Panc1 (cell line): ENCODE results near the gene TENM3. TPM values are rescaled to one million over a fixed set of nuclear protein-coding genes. Genes with fewer than 3 reads are reported as not detected.

Experiments used
- ATAC-seq: fragments of 200-7000 bp; cut with Tn5 transposase; 2 replicates; pipeline ENCODE4 v1.9.1; 2020; ENCODE audit warnings: mild to moderate bottlenecking, moderate library complexity
- BruUV-seq: library from RNA; stranded (reverse); fragments of 400-500 nt; replicated peaks from 2 replicates; lab custom pipeline; 2021; lab: Mats Ljungman, UMichigan
- CTCF ChIA-PET: fragments of 300-600 bp; sonication (Branson Sonifier 250); formaldehyde crosslinking; loops from one replicate; lab custom pipeline; 2022; ENCODE audit warnings: antibody characterized with exemption; lab: Charles Lee
- POLR2A ChIA-PET: fragments of 300-600 bp; sonication (Branson Sonifier 250); formaldehyde crosslinking; loops from one replicate; lab custom pipeline; 2022; ENCODE audit warnings: antibody characterized with exemption; lab: Charles Lee
- DNase-seq: peaks from one replicate; pipeline ENCODE4 v3.0.0-alpha.2; 2010; ENCODE audit warnings: low read depth, low spot score
- H3K27ac ChIP-seq: 2 replicates; pipeline ENCODE4 v1.5.1; 2011; ENCODE audit warnings: mild to moderate bottlenecking, low read length, inconsistent platforms
- H3K27me3 ChIP-seq: fragments of 200-500 bp; sonication (Bioruptor generic); 2 replicates; pipeline ENCODE4 v1.6.0; 2014; ENCODE audit warnings: low read length, inconsistent platforms; ENCODE audit not compliant: control insufficient read depth, insufficient read depth
- H3K36me3 ChIP-seq: fragments of 200-500 bp; sonication (Bioruptor generic); 2 replicates; pipeline ENCODE4 v1.5.1; 2014; ENCODE audit warnings: inconsistent platforms, mild to moderate bottlenecking, low read length, moderate library complexity; ENCODE audit not compliant: control insufficient read depth, insufficient read depth
- H3K4me1 ChIP-seq: 2 replicates; pipeline ENCODE4 v1.5.1; 2011; ENCODE audit warnings: inconsistent platforms, mild to moderate bottlenecking, low read length, moderate library complexity; ENCODE audit not compliant: control insufficient read depth, insufficient read depth
- H3K4me3 ChIP-seq, 2 experiments: 2 replicates each; pipeline ENCODE4 v1.5.1; 2011 to 2012; ENCODE audit warnings: low read depth in 2 of 2, low read length in 2 of 2, mild to moderate bottlenecking in 2 of 2, inconsistent platforms in 1 of 2, moderate library complexity in 1 of 2
- H3K9me3 ChIP-seq: fragments of 200-500 bp; sonication (Bioruptor generic); 2 replicates; pipeline ENCODE4 v1.5.1; 2014; ENCODE audit warnings: low read depth, mild to moderate bottlenecking, inconsistent platforms, low read length, moderate library complexity; ENCODE audit not compliant: control insufficient read depth, insufficient read depth
- POLR2AphosphoS5 ChIP-seq: IDR thresholded peaks from 2 replicates; pipeline ENCODE4 v1.6.1; 2012; ENCODE audit warnings: mild to moderate bottlenecking, low read depth, low read length, moderate library complexity
- REST ChIP-seq, 2 experiments: IDR thresholded peaks; 2 replicates each; pipeline ENCODE4 v1.6.1; 2011 to 2012; ENCODE audit warnings: low read depth in 2 of 2, control low read depth in 1 of 2, low read length in 1 of 2, mild to moderate bottlenecking in 1 of 2, moderate library complexity in 1 of 2; ENCODE audit not compliant: insufficient read depth in 1 of 2
- SIN3A ChIP-seq: IDR thresholded peaks from 2 replicates; pipeline ENCODE4 v1.6.1; 2012; ENCODE audit warnings: low read depth, mild to moderate bottlenecking, low read length, moderate library complexity, borderline replicate concordance; ENCODE audit not compliant: insufficient read depth
- TCF7L2 ChIP-seq: IDR thresholded peaks from 2 replicates; pipeline ENCODE4 v1.6.1; 2011; ENCODE audit warnings: mild to moderate bottlenecking, low read depth, low read length, inconsistent platforms
- in situ Hi-C: cut with HindIII; loops from 2 replicates; pipeline ENCODE4 v1.10.0; 2016; ENCODE audit warnings: low sequenced_read_pairs, low pct_unique_long_range_greater_than_20kb
- intact Hi-C: fragments of 100-400 bp; cut with micrococcal nuclease; formaldehyde crosslinking; loops from one replicate; pipeline ENCODE4 v1.10.0; 2022; ENCODE audit not compliant: unreplicated experiment
- total RNA-seq: library from RNA; stranded (reverse); gene quantifications from one replicate; pipeline ENCODE4 v1.2.1, GENCODE V29; 2021; ENCODE audit not compliant: unreplicated experiment
- TF ChIP-seq, protein P1 (sequence below): fragments of 450-650 bp; IDR thresholded peaks from 2 replicates; pipeline ENCODE4 v1.5.1; 2017; ENCODE audit warnings: mild to moderate bottlenecking

TENM3 gene
- total RNA-seq, 1 experiment from 2014 or later: 0.95 TPM

DNA sequence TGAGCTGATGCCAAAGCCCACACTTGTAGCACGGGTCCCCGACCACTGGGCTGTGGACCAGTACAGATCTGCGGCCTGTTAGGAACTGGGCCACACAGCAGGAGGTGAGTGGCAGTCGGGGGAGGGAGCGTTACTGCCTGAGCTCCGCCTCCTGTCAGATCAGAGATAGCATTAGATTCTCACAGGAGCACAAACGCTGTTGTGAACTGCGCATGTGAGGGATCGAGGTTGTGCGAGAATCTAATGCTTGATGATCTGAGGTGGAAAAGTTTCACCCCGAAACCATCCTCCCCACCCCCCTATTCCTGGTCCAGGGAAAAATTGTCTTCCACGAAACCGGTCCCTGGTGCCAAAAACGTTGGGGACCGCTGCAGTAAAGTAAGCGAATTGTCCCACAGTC lies 382.0 kb downstream of the TENM3 start:
- Histone ChIP-seq H3K27ac (no peak overlapping the region), H3K4me3 (no peak overlapping the region), H3K9me3 (no peaks in the 10 kb centered on the region), H3K36me3 (no peaks in the 10 kb centered on the region), H3K4me1 (no peaks in the 10 kb centered on the region), H3K27me3 (no peaks in the 10 kb centered on the region)
- ChIA-PET CTCF (no interaction called here), POLR2A (no interaction called here)
- TF ChIP-seq REST (IDR thresholded peaks at IDR 0.05; ENCODE audit: insufficient read depth in 1 of 2, low read depth in 2 of 2, low read length in 1 of 2) (no peak), SIN3A (no peak), POLR2AphosphoS5 (no peak), TCF7L2 (no peak)
- TF ChIP-seq, protein P1, sequence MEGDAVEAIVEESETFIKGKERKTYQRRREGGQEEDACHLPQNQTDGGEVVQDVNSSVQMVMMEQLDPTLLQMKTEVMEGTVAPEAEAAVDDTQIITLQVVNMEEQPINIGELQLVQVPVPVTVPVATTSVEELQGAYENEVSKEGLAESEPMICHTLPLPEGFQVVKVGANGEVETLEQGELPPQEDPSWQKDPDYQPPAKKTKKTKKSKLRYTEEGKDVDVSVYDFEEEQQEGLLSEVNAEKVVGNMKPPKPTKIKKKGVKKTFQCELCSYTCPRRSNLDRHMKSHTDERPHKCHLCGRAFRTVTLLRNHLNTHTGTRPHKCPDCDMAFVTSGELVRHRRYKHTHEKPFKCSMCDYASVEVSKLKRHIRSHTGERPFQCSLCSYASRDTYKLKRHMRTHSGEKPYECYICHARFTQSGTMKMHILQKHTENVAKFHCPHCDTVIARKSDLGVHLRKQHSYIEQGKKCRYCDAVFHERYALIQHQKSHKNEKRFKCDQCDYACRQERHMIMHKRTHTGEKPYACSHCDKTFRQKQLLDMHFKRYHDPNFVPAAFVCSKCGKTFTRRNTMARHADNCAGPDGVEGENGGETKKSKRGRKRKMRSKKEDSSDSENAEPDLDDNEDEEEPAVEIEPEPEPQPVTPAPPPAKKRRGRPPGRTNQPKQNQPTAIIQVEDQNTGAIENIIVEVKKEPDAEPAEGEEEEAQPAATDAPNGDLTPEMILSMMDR: no peak
- in situ Hi-C loops: no loop called here
- no TSS peak for BruUV-seq
- DNase-seq (no peak), ATAC-seq (no peak)
- intact Hi-C loops: no loop called here

DNA sequence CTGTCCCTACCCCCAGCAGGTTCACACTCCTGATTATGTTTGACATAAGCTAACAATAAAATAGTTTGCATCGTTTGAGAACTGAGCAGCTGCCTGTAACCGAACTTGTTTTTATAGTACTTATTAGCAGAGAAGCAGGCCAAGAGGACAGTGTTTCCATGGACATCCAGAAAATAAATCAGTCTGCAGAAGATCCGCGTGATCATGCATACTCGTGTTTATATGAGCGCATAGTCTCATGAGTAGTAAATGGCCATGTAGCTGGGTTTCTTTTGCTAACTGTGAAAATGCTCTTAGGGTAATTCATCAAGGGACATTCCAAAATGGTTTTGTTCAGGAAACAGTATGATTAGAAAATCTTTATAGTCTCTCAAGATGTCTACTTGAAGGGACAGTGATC lies 384.8 kb downstream of the TENM3 start:
- Histone ChIP-seq H3K27ac (no peak overlapping the region), H3K27me3 (no peaks in the 10 kb centered on the region), H3K36me3 (no peaks in the 10 kb centered on the region), H3K9me3 (no peaks in the 10 kb centered on the region), H3K4me1 (no peaks in the 10 kb centered on the region), H3K4me3 (no peak overlapping the region)
- intact Hi-C loops: no loop called here
- TF ChIP-seq, protein P1: no peak
- TF ChIP-seq REST (IDR thresholded peaks at IDR 0.05; ENCODE audit: insufficient read depth in 1 of 2, low read depth in 2 of 2, low read length in 1 of 2) (no peak), POLR2AphosphoS5 (no peak), TCF7L2 (no peak), SIN3A (no peak)
- POLR2A ChIA-PET: no interaction called here
- no peak for DNase-seq
- no TSS peak for BruUV-seq
- no peak for ATAC-seq
- CTCF ChIA-PET: no interaction called here
- in situ Hi-C loops: no loop called here
